ENCODE measurements around the gene LRRC75A.

LRRC75A gene

GRCh38 chr17:16425698-16426659, 66.0 kb downstream of the LRRC75A start:
- no peak overlapping the region for H3K4me3 ChIP-seq (replicated peaks; ENCODE audit: low read depth, low read length)
- no peak for TF ChIP-seq CTCF (IDR thresholded peaks at IDR 0.05; ENCODE audit: low read length, missing control alignments)
- DNase-seq (ENCODE audit: low read depth) = no peak

GRCh38 chr17:16425202-16425601, 66.8 kb downstream of the LRRC75A start:
- TF ChIP-seq CTCF (IDR thresholded peaks at IDR 0.05; ENCODE audit: low read length, missing control alignments) = no peak
- H3K4me3 ChIP-seq (replicated peaks; ENCODE audit: low read depth, low read length) = no peak overlapping the region

GRCh38 chr17:16423226-16423872, 68.6 kb downstream of the LRRC75A start:
- no peak overlapping the region for H3K4me3 ChIP-seq (replicated peaks; ENCODE audit: low read depth, low read length)
- DNase-seq (ENCODE audit: low read depth) = no peak
- no peak for TF ChIP-seq CTCF (IDR thresholded peaks at IDR 0.05; ENCODE audit: low read length, missing control alignments)

More at GRCh38 chr17:16425202-16425601, 66.8 kb downstream of the LRRC75A start:
- no peak for DNase-seq (ENCODE audit: low read depth)

- no peak for TF ChIP-seq CTCF (IDR thresholded peaks at IDR 0.05; ENCODE audit: low read length, missing control alignments)
- H3K4me3 ChIP-seq (replicated peaks; ENCODE audit: low read depth, low read length) = no peak overlapping the region
- no peak for DNase-seq (ENCODE audit: low read depth)
Observed at GRCh38 chr17:16422416-16422815, 69.6 kb downstream of the LRRC75A start.

- H3K4me3 ChIP-seq (replicated peaks; ENCODE audit: low read depth, low read length) = no peak overlapping the region
- peak; percentile 42 for DNase-seq (ENCODE audit: low read depth)
- no peak for TF ChIP-seq CTCF (IDR thresholded peaks at IDR 0.05; ENCODE audit: low read length, missing control alignments)
Observed at GRCh38 chr17:16419929-16420271, 72.1 kb downstream of the LRRC75A start.

- H3K4me3 ChIP-seq (replicated peaks; ENCODE audit: low read depth, low read length) = no peak overlapping the region
- peak; percentile 77 for DNase-seq (ENCODE audit: low read depth)
- no peak for TF ChIP-seq CTCF (IDR thresholded peaks at IDR 0.05; ENCODE audit: low read length, missing control alignments)
Observed at GRCh38 chr17:16419074-16419928, 72.7 kb downstream of the LRRC75A start.
